NCI-H748 (cell line): Measurements from ENCODE around the gene NECTIN2.
"Not testable (repeated sequence)": the region's sequence is repeated elsewhere in the genome, so short reads cannot be mapped to it uniquely, and the experiment has no call there.

Experiments used
- DNase-seq: peaks from one replicate; lab custom pipeline; 2025; ENCODE audit not compliant: unreplicated experiment; lab: John Stamatoyannopoulos, UW

The NECTIN2 gene

DNA sequence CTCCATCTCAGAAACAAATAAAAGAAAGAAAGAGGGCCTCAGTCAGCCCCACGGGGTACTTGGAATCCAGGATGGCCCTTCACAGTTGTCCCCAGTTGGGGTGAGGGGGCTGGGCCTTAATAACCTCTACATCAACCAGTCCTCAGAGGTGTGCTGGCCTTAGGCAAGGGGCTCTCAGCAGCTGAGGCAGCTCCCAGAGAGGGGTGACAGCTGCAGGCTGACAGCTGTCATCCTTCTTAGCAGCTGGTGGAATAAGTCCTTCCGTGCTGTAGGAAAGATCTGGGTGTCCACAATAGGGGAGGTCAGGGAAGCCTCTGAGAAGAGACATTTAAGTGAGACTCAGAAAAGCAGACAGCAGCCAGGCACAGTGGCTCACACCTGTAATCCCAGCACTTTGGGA lies 29.8 kb upstream of the NECTIN2 start:
- DNase-seq: no peak

DNA sequence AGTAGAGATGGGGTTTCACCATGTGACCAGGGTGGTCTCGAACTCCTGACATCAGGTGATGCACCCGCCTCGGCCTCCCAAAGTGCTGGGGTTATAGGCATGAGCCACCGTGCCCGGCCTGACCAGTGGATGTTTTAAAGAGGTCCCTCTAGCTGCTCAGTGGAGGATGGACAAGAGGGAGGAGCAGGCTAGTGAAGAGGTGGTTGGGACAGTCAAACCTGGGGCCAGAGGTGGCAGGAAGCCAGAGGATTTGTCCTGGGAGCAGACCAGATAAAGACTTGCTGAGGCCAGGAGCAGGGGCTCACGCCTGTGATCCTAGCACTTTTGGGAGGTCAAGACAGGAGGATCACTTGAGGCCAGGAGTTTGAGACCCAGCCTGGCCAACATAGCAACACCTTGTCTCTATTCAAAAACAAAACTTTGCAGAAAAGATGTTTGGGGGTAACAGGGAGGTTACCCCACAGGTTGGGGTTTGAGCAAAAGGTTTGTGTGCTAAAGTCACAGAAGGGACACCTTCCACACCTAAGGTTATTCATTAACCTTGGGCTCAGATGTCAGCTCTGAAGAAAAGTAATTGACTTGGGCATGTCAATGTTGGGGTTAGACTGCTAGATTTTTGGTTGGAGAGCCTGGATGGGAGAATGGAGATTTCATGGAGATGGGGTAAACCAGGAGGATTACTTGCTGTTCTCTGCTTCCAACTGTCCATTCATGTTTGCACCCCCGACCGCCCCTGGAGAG lies 28.2 kb upstream of the NECTIN2 start:
- no peak for DNase-seq

DNA sequence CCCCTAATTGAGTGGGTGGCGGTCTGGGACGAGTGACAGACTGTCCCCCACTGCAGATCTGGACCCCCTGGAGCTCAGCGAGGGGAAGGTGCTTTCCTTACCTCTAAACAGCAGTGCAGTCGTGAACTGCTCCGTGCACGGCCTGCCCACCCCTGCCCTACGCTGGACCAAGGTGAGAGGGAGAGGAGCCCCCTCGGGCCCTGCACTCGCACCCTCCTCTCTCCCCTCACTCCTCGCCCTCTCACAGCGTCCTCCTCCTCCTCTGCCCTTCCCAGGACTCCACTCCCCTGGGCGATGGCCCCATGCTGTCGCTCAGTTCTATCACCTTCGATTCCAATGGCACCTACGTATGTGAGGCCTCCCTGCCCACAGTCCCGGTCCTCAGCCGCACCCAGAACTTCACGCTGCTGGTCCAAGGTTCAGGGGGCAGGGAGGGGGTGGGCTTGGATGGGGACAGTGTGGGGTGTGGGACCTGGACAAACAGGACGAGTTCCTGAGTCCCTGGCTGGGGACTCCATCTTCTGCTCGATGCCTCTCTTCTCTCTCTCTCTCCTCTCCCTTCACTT lies 27.5 kb upstream of the NECTIN2 start:
- no peak for DNase-seq

DNA sequence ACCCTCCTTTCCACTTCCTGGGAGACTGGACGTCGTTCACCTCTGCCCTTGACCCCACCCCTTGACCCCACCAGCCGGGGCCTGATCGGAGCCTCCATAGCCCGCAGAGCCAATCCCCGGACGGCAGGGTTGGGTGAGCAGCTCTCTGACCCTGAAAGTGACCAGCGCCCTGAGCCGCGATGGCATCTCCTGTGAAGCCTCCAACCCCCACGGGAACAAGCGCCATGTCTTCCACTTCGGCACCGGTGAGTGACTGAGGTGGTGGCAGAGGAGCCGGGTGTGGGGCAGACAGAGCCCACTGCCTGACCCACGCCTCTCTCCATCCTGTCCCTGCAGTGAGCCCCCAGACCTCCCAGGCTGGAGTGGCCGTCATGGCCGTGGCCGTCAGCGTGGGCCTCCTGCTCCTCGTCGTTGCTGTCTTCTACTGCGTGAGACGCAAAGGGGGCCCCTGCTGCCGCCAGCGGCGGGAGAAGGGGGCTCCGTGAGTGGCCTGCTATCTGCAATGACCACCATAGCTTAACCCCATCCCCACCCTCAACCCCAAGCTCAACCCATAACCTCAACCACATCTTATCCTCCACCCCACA lies 26.8 kb upstream of the NECTIN2 start:
- DNase-seq: no peak

DNA sequence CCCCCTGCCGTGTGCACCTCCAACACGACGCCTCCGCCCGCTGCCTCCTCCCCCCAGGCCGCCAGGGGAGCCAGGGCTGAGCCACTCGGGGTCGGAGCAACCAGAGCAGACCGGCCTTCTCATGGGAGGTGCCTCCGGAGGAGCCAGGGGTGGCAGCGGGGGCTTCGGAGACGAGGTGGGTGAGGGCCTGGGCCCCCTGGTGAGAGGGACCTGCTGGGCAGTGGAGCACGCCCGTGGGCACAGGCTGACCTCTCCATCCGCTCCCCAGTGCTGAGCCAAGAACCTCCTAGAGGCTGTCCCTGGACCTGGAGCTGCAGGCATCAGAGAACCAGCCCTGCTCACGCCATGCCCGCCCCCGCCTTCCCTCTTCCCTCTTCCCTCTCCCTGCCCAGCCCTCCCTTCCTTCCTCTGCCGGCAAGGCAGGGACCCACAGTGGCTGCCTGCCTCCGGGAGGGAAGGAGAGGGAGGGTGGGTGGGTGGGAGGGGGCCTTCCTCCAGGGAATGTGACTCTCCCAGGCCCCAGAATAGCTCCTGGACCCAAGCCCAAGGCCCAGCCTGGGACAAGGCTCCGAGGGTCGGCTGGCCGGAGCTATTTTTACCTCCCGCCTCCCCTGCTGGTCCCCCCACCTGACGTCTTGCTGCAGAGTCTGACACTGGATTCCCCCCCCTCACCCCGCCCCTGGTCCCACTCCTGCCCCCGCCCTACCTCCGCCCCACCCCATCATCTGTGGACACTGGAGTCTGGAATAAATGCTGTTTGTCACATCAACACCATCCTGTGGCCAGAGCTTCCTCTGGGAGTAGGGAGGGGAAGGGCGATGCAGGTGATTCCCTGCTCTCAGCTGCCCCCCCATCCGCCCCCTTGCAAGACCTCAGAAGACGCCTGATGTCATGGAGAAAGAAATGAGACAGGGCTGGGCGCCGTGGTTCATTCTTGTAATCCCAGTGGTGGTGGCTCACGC lies 25.2 kb upstream of the NECTIN2 start:
- no peak for DNase-seq

DNA sequence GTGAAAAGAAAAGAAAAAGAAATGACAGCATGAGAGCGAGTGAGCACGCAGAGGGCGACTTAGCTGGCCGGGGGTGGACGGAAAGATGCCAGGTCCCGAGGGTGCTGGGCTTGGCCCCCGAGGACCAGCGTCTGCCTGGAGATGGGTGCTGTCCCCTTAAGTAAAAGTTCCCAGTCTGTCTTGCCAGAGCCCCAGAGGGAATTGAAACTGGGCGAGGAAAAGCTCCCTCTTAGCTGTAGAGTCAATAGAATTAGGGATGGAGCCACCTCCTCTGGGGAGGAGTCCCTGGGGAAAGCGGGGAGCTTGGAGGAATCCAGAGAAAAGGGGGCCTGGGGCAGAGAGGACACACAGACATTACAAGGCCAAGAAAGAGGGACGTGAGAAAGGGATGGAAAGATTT lies 23.9 kb upstream of the NECTIN2 start:
- no peak for DNase-seq

DNA sequence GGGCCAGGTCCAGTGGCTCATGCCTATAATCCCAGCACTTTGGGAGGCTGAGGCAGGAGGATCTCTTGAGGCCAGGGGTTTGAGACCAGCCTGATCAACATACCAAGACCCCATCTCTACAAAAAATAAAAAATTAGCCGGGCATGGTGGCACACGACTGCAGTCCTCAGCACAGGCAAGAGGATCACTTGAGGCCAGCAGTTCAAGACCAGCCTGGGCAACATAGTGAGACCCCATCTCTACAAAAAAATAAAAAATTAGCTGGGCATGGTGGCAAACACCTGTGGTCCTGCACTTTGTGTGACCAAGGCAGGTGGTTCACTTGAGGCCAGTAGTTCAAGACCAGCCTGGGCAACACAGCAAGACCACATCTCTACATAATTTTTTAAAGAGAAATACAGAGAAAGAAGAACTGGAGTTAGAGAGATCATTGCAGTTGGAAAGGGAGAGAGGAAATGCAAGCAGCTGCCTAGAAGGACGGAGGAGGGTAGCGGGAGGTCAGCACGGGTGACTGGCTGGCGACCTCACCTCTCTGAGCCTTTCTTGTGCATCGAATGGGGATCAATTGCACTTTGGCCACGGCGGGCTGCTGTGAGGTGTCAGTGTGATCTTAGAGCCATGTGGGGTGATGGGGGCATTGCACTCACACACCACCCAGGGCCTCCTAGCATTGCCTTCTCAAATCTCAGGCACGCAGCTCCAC lies 23.3 kb upstream of the NECTIN2 start:
- DNase-seq: no peak

DNA sequence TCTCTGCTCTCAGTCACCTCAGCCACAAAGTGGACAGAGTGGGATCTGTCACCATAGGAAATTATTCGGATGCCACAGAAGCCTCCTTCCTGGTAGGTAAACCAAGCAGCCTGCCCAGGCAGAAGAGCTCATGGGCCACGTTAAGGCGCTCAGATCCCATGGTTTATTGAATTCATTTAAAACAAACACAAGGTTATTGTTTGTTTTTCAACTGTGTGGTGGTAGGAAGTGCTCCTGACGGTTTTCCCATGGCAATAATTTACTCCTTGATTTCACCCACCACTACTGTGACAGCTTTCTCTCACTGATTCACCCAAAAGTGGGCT lies 22.8 kb upstream of the NECTIN2 start:
- DNase-seq: no peak

DNA sequence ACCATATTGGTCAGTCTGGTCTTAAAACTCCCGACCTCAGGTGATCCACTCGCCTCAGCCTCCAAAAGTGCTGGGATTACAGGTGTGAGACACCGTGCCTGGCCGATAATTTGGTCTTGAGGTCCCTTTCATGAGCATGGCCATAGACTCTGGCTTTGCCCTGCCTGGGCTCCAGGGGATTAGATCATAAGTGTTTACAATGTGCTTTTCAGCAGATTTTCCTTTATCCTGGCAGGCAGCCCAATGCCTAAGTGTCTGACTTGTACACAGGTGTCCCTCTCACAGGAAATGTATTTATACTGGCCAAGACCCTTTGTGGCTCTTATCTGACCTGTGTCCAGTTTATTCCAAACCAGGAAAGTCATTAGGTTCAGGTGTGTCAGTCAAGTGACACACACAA lies 21.3 kb upstream of the NECTIN2 start:
- peak; percentile 86 for DNase-seq

DNA sequence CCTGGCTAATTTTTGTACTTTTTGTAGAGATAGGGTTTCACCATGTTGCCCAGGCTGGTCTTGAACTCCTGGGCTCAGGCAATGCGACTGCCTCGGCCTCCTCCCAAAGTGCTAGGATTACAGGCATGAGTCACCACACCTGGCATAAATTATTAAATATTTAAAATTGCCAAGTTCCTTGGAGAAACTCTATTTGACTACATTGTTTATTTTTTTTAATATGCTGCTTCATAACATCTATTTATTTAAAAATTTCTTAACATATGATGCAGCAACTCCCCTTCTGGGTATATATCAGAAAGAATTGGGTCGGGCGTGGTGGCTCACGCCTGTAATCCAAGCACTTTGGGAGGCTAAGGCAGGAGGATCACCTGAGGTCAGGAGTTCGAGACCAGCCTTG lies 13.2 kb upstream of the NECTIN2 start:
- not testable (repeated sequence) for DNase-seq

DNA sequence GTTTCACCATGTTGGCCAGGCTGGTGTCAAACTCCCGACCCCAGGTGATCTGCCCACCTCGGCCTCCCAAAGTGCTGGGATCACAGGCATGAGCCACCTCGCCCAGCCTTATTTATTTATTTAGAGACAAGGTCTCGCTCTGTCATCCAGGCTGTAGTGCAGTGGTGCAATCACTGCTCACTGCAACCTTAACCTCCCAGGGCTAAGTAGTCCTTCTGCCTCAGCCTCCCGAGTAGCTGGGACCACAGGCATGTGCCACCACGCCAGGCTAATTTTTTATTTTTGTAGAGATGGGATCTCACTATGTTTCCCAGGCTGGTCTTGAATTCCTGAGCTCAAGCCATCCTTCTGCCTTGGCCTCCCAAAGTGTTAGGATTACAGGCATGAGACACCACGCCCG lies 11.7 kb upstream of the NECTIN2 start:
- DNase-seq: not testable (repeated sequence)

DNA sequence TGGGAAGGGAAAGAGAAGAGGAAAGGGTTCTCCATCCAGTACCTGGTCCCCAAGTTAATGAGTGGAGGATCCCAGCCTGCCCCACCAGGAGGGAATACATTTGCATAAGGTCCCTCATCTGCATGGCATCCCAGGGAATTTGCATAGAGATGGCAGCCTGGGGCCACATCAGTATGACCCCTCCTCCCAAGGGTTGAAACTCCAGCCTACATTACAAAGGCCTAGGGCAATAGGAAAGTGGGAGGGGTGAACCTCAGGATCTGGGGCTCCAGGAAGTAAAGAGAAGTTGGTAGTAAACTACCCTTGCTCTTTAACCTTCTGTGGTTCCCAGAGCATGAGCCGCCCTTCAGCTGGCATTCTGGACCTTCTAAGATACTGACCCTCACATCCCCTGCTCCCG lies 6.8 kb upstream of the NECTIN2 start:
- DNase-seq: no peak

DNA sequence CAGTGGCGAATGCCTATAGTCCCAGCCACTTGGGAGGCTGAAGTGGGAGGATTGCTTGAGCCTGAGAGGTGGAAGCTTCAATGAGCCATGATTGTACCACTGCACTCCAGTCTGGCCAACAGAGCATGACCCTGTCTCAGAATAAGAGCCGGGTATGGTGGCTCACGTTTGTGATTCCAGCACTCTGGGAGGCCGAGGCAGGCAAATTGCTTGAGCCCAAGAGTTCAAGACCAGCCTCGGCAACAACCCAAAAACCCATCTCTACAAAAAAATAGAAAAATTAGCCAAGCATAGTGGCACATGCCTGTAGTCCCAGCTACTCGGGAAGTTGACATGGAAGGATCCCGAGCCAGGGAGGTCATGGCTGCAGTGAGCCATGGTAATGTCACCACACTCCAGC lies 5.3 kb upstream of the NECTIN2 start:
- DNase-seq: no peak

DNA sequence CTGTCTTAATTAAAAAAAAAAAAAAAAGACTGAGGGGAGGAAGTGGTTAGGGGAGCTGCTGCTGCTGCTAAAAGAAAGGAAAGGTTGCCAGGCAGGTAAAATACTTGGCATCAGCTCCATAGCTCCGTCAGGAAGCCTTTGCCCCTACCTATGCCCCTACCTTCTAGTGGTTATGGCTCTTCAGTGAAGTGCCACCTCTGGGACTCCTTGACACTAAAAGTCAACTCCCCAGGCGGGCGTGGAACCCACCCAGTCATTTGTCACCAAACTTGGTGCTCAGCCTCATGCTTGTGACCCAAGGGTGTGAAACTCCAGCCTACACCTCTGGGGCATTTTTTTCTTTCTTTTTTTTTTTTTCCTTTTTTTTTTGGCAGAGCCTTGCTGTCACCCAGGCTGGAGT lies 4.9 kb upstream of the NECTIN2 start:
- DNase-seq: no peak

DNA sequence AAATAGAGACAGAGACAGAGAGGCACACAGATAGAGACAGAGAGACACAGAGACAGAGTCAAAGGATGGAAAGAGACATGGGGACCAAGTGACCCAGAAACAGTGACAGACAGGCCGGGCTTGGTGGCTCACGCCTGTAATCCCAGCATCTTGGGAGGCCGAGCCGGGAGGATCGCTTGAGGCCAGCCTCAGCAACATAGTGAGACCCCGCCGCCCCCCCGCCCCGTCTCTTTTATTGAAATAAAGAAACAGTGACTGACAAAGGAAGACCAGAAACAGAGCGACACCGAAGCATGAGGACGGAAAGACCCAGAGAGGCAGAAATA lies 848 bp upstream of the NECTIN2 start:
- DNase-seq: no peak

DNA sequence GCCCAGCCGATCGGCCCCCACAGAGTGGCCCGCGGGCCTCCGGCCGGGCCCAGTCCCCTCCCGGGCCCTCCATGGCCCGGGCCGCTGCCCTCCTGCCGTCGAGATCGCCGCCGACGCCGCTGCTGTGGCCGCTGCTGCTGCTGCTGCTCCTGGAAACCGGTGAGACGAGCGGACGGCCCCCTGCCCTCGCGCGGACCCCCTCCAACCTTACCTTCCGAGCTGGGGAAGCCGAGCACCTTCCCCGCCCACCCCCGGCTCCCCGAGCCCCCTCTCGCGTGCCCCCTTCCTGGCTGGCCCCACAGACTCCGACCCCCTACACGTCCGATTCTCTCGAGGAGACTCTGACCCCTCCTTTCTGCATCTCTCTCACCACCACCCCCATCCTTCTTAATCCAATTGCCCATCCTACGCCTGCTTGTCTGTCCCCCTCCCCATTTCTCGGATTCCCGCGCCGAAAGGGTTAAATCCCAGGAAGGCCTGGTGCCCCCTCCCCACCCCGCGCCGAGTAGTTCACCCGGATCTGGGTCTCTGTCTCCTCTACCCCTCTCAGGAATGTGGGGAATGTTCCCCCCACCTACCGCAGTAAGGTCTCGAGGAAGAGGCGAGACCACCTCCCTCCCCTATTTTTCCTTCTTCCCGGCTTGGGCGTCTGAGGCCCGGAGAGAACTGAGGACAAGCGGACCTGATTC lies 502 bp downstream of the NECTIN2 start:
- peak; percentile 27 for DNase-seq

DNA sequence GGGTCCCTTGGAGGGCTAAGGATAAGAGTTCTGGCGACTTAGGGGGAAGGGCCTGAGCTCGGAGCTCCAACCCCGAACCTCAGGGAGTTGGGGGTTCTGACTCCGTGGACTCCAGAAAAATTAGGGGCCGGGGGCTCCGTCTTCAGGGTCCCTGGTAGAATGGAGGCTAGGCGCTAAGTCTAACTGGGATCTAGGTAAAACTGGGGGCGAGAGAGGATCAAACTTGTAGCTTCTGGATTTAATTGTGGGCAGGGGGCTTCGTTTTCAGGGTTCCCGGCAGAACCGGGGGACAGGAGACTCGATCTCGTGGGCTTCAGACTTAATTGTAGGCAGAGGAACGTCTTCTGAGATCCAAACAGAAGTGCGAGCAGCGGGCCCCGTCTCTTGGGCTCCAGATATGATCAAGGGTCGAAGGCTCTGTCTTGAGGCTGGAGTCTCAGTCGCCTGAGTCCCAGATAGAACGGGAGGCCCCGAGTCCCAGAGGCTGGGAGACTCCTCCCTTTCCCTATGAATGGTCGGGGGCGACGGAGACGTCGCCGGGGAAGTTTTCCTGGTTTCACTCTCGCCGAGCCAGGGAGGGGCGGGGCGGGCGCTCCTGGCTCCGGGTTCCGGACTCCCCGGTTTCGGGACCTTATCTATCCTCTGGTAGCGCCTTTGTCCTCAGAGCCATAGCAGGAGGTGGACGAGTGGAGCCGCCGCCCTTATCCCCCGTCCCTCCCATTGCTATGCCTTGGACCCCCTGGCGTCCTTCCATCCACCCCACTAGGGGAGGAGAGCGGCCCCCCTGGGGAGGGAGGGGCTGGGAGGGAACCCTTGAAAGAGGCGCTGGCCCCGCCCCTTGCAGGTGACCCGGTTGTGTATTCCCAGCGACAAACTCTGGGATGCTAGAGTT lies 1.3 kb downstream of the NECTIN2 start:
- peak; percentile 68 for DNase-seq

DNA sequence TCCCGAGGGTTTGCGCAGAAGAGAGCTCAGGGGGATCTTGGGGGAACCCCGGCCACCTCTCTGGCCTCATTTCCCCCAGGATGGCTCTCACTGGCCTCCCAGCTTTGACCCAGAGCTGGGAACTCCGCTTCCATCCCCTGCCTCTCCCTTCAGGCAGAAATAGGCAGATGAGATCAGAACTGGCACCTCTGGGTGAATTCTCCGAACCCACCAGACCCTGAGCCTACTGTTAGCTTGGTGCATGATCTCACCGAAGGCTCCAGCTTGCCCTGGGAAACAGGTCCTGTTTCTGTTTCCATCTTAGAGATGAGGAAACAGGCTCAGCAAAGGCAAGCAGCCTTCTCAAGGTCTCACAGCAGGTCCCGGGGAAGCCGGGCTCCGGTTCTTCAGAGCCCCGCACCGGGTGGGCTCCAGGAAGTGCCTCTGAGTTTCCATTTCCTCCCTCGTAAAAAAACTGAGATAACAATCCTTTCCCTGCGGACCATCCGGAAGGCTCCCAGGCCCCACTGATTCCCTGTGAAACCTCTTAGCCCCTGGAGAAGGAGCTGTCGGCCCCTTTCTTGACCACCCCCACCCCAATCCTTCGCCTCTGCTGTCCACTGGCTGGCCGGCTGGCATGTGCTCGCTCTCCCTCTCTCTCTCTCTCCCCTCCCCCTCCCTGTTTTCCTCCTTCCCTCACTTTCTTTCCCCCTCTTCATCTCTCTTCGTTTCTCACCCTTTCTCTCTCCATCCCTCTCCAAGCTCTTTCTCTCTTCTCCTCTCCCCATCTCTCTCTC lies 2.1 kb downstream of the NECTIN2 start:
- DNase-seq: no peak
